Lower lobe of right lung (tissue), 2 donors: ENCODE results near the gene DDHD1. TPM values are rescaled to one million over a fixed set of nuclear protein-coding genes. Genes with fewer than 3 reads are reported as not detected.
"Not testable (repeated sequence)": the region's sequence is repeated elsewhere in the genome, so short reads cannot be mapped to it uniquely, and the experiment has no call there.

ENCODE experiments used
- ATAC-seq, 2 donors: fragments of 200-7000 bp; cut with Tn5 transposase; one replicate each; pipeline ENCODE4 v1.9.1; 2020 to 2022; ENCODE audit warnings: mild to moderate bottlenecking in 2 of 2, moderate library complexity in 2 of 2
- DNase-seq: peaks from one replicate; pipeline ENCODE4 v3.0.0-alpha.2; 2020
- H3K27ac ChIP-seq: fragments of 200-600 bp; one replicate; pipeline ENCODE4 v1.8.0; 2022
- H3K27me3 ChIP-seq: fragments of 200-600 bp; one replicate; pipeline ENCODE4 v1.8.0; 2022; ENCODE audit warnings: low read depth
- H3K36me3 ChIP-seq: fragments of 200-600 bp; one replicate; pipeline ENCODE4 v1.8.0; 2022; ENCODE audit warnings: mild to moderate bottlenecking
- H3K4me1 ChIP-seq: fragments of 200-600 bp; one replicate; pipeline ENCODE4 v1.8.0; 2022
- H3K4me3 ChIP-seq: fragments of 200-600 bp; one replicate; pipeline ENCODE4 v1.8.0; 2022; ENCODE audit warnings: mild to moderate bottlenecking
- H3K9me3 ChIP-seq: fragments of 200-600 bp; one replicate; pipeline ENCODE4 v1.8.0; 2022
- CTCF ChIP-seq: fragments of 200-600 bp; IDR thresholded peaks from one replicate; pipeline ENCODE4 v1.8.0; 2022; ENCODE audit warnings: antibody characterized with exemption, mild to moderate bottlenecking
- intact Hi-C: fragments of 100-400 bp; cut with DNase I; formaldehyde crosslinking; loops from one replicate; pipeline ENCODE4 v1.11.0; 2022
- total RNA-seq: library from RNA; stranded (reverse); fragmentation: NEBNext Ultra II Directional; extraction: Animal tissue kit (Norgen Biotek cat#: 25700); gene quantifications from one replicate; pipeline ENCODE4 v1.2.1, GENCODE V29; 2021
- donor health status: DM: no; HTN: yes; CAD: no; lungs with severe emphysema.

The DDHD1 gene
- total RNA-seq, 1 donor from 2014 or later: 32.6 TPM

DNA sequence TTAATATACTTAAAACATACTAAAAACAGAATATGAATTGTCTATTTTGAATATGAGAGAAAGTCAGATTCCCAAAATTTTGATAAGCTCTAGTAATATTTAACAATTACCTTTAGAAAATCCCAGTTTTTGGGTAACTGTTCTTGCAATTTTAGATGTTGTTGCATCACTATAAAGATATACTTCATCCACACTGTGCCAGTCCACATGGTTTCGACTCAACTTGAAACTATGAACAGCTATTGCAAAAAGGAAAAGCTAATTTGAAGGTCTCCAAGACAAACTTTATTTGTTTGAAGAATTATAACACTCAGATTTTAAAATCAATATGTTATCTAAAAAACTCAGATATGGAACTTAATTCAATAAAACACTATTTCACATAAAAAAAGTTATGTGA is 59.9 kb downstream of the DDHD1 start:
- no peaks in the 10 kb centered on the region for H3K4me1 ChIP-seq
- DNase-seq (no peak), ATAC-seq (no peak)
- no peak for TF ChIP-seq CTCF
- no peaks in the 10 kb centered on the region for H3K9me3 ChIP-seq
- no peak overlapping the region for H3K4me3 ChIP-seq
- H3K27me3 ChIP-seq: no peaks in the 10 kb centered on the region
- H3K27ac ChIP-seq: no peak overlapping the region
- intact Hi-C loops: no loop called here
- peaks cover 7% of the 10 kb centered on the region for H3K36me3 ChIP-seq

GRCh38 chr14:53090853-53091252 is 62.3 kb downstream of the DDHD1 start:
- peaks cover 7% of the 10 kb centered on the region for H3K36me3 ChIP-seq
- no peaks in the 10 kb centered on the region for H3K4me1 ChIP-seq
- no peak for ATAC-seq
- no peak overlapping the region for H3K27ac ChIP-seq
- TF ChIP-seq CTCF: no peak
- no peaks in the 10 kb centered on the region for H3K9me3 ChIP-seq
- intact Hi-C loops: no loop called here
- H3K27me3 ChIP-seq: no peaks in the 10 kb centered on the region
- no peak for DNase-seq
- H3K4me3 ChIP-seq: no peak overlapping the region

DNA sequence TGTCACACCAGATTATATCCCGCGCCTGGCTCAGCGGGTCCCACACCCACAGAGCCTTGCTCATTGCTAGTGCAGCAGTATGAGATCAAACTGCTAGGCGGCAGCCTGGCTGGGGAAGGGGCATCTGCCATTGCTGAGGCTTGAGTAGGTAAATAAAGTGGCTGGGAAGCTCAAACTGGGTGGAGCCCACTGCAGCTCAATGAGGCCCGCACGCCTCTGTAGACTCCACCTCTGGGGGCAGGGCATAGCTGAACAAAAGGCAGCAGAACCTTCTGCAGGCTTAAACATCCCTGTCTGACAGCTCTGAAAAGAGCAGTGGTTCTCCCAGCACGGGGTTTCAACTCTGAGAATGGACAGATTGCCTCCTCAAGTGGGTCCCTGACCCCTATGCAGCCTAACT is 68.2 kb downstream of the DDHD1 start:
- ATAC-seq, H3K27me3 ChIP-seq, intact Hi-C loops, H3K36me3 ChIP-seq, H3K4me3 ChIP-seq, H3K27ac ChIP-seq, H3K4me1 ChIP-seq, H3K9me3 ChIP-seq, DNase-seq: not testable (repeated sequence)

DNA sequence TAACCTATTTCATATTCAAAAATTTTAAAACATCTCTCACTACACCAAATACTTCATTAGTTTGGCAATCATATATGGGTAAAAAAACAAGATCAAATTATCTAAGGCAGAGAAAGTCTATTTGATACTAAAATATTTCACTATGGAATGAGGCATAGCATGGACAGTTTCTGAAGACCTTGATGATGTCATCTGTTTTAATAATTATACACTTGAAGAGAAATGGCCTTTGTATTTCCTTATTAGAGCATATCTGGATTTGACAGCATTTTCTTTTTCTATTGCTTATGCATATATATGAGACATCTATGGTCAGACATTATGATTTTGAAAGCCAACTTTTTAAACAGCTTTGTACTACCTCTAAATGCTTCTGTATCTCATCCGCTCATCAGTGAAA is 88.6 kb downstream of the DDHD1 start:
- Histone ChIP-seq H3K9me3 (no peaks in the 10 kb centered on the region), H3K27ac (no peak overlapping the region), H3K4me1 (no peaks in the 10 kb centered on the region), H3K36me3 (no peaks in the 10 kb centered on the region), H3K27me3 (no peaks in the 10 kb centered on the region), H3K4me3 (no peak overlapping the region)
- no peak for ATAC-seq
- DNase-seq: no peak
- intact Hi-C loops: no loop called here
- no peak for TF ChIP-seq CTCF

GRCh38 chr14:53062856-53063255 is 90.3 kb downstream of the DDHD1 start:
- no peak for TF ChIP-seq CTCF
- Histone ChIP-seq H3K9me3 (no peaks in the 10 kb centered on the region), H3K27ac (no peak overlapping the region), H3K36me3 (peaks cover 5% of the 10 kb centered on the region), H3K27me3 (no peaks in the 10 kb centered on the region), H3K4me1 (no peaks in the 10 kb centered on the region), H3K4me3 (no peak overlapping the region)
- intact Hi-C loops: no loop called here
- no peak for ATAC-seq
- no peak for DNase-seq

DNA sequence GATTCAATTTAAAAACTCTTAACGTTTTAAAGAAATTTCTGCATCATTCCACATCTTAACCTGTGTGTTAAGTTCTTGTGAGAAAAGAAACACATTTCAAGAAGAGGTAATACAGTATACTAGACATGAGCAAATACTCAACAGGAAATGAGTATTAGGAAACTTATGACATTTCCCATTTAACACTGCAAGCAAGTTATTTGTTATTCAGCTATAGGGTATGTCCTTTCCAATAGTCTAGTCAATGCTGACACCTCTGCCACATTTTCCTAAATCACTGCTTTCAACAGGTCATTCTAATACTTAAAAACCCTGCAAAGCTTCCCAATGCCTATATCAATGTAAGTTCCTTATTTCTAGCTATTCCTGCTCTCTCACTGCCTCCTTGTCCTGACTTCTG is 93.1 kb downstream of the DDHD1 start:
- no peak for TF ChIP-seq CTCF
- DNase-seq: no peak
- intact Hi-C loops: no loop called here
- no peak for ATAC-seq
- Histone ChIP-seq H3K27me3 (no peaks in the 10 kb centered on the region), H3K9me3 (no peaks in the 10 kb centered on the region), H3K4me1 (no peaks in the 10 kb centered on the region), H3K4me3 (no peak overlapping the region), H3K36me3 (peaks cover 8% of the 10 kb centered on the region), H3K27ac (no peak overlapping the region)
